NCI-H748 (cell line): ENCODE data around the gene IL2RA.

Source experiments
- DNase-seq: peaks from one replicate; lab custom pipeline; 2025; ENCODE audit not compliant: unreplicated experiment; lab: John Stamatoyannopoulos, UW

IL2RA gene

DNA sequence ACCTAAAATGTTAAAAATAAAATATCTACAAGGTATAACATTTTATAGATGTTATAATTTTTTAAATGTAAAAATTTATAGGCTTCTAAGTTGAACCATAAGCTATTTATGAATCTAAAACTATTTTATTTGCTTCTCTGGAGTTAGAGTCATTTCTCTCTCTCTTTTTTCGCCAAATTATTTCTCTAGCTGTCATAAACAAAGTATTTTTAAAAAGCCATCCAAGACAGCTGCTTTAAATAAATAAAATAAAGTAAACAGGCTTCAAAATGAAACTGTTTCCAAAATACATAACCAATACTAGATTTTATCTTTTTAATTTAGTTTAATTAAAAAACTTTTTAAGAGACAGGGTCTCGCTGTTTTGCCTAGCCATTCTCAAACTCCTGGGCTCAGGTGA lies 72.4 kb downstream of the IL2RA start:
- no peak for DNase-seq

DNA sequence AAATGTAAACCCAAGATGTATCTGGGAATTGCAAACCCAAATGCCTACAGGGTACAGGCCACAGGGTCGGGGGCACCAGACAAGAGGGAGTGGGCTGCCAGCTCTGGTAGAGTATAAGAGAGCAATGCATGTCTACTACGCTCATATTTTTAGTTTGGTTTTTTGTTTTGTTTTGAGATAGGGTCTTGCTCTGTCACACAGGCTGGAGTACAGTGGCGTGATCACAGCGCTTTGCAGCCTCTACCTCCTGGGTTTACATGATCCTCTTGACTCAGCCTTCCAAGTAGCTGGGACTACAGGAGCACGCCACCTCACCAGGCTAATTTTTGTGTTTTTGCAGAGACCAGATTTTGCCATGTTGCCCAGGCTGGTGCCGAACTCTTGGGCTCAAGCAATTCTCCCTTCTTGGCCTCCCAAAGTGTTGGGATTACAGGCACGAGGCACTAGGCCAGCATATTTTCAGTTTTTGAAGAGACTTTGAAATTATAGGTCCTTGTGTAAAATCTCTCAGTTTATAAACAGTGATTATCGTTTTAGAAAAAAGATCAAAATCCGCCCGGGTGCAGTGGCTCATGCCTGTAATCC lies 73.7 kb downstream of the IL2RA start:
- DNase-seq = no peak

DNA sequence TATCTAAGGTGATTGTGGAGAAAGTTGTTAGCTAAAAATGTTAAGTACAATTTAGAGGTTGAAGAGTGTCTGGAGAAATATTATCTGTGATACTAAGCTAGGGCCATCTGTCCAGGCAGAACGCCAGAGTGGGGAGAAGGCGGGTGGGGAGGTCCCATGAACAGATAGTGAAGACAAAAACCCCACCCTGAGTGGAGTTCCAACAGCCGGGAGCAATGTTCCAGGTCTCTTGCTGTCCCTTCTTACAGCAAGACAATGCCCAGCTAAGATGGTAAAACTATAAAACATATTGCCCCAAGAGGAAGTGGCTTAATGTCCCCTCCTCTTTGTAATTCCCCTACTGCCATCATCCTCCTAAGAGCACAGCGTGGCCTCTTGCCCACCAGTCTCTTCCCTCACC lies 74.4 kb downstream of the IL2RA start:
- DNase-seq = no peak

DNA sequence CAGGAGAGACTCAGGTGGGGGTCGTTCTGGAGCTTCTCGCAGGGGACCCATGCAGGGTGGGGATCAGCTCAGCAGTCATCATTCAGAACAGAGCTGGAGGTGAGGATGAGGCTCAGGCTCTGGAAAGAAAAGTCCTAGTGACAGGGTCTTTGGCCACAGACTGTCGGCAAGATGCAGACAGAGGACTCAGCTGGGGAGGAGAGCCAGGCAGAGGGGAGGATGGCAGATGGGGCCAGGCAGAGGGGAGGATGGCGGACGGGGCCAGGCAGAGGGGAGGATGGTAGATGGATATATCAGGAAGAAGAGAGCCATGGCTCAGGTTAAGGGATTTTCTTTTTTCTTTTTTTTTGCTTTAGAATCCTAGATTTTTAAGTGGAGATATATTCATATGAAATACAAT lies 77.1 kb downstream of the IL2RA start:
- no peak for DNase-seq

DNA sequence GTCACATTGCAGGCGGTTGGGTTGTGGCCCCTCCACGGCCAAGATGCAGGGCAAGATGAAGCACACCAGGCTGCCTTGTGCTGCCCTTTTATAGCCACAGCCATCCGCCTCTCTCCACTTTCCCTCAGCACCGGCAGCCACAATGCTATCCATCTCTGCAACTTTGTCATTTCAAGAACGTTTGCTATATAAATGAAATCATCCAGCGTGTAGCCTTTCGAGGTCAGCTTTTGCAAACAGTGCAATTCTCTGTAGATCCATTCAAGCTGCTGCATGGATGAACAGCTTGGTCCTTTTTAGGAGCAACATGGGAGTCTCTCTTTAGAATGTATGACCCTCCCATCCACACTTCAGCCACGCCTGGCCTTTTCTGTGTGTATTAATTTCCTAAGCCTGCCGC lies 78.4 kb downstream of the IL2RA start:
- no peak for DNase-seq

DNA sequence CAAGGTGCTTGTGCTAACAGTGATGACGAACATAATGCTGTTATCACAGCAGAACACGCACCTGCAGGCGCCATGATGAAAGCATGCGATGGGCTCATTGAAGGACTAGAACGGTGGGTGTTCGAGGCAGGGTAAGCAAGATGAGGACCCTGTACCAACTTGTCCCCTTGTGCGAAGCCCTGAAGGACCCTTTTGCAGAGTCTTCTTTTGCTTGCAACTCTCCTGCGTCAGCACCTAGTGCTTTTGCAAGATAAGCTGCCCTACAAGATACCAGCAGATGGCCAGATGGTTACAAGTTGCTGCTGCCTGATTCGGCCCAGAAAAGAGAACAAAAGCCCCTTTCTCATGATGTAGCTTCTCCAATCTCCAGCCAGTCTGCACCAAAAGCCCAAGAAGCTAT lies 80.6 kb downstream of the IL2RA start:
- DNase-seq = no peak

DNA sequence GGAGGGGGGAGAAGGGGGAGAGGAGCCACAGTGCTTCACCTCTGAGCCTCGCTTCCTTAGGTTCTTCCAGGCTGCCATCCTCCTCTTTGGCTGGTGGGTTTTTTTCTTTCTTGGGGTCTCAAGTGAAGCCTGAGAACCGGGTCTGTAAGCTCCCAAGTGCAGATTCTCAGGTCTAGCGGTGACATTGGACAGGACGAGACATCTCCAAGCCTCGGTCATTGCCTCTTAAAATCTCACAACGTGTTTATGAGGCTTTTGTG lies 84.0 kb downstream of the IL2RA start:
- no peak for DNase-seq

DNA sequence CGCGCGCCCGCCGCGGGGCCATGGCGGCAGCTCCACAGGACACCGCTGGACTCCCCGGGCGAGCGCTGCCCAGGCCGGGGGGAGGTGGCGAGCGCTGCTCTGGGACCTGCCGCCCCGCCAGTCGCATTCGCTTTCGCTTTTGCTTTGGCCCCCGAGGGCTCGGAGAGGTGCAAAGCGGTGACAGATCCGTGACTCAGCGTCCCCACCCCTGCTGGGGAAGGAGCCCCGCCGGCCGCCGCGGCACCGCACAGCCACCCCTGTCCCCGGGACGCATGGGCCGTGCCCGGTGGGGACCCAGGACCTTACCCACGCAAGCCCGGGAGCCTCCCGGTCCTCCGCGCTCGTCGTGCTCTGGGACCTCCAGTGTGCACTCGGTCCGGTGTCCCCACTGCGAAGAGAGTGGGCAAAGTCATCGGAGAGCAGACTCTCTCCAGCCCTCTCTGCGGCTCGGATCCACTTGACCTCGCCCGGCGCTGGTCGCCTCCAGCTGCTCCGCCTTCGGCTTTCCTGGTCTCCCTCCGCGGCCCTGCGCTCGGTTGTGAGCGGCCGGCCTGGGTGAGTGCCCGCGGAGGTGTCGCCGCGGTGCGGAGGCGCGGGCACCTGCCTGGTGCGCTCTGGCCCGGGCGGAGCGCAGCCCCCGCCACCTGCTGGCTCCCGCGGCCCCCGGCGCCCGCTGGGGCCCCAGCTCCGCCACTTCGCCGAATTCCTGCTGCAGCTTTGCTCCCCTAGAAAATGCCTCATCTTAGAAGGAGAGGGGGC lies 84.5 kb downstream of the IL2RA start, which contains the start of gene IL15RA:
TSS of gene IL15RA (minus strand) at position 73 of the 759 bp plus-strand sequence. CDS start at position 22, 51 bp downstream.
- peak; percentile 77 for DNase-seq

DNA sequence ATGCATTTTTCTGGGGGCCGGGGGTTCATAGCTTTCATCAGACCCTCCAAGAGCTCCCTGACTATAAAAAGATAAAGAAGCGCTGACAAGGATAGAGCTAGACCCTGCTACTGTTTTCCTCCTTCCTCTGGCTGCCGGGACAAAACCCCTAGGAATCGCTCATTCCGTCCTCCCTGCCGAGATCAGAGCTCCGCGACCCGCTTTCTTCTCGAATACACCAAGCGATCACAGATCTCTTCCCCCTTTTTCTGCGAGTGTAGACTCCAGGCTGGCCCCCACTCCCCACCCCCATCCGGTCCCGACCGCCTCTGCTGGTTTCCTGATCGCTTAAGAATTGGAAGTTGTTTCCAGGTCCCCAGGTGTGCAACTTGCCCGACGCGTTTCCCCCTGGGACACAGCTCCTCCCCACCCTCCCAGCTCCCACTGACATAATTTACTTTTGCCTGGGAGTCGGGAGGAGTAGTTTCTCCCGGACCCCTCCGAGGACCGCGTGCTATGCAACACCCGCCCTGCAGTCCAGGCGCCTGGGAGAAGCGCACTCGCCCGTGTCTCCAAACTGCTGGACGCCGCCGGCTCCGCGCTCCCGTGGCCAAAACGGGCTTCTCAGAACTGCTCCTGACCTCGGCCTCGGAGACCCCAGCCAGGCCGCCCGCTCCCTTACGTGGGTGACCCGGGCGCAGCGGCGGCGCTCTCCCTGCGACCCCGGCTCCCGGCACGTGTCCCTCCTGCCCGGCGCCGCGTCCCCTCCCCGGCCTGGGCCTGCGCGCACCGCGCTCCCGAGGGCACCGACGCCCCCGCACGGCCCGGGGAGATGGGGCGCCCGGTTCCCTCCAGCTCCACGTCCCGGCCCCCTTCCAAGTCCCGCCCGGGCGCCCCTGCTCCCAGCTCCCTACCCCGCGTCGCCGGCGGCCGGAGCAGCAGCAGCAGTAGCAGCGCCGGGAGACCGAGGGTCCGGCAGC lies 85.4 kb downstream of the IL2RA start:
- peak; percentile 31 for DNase-seq

DNA sequence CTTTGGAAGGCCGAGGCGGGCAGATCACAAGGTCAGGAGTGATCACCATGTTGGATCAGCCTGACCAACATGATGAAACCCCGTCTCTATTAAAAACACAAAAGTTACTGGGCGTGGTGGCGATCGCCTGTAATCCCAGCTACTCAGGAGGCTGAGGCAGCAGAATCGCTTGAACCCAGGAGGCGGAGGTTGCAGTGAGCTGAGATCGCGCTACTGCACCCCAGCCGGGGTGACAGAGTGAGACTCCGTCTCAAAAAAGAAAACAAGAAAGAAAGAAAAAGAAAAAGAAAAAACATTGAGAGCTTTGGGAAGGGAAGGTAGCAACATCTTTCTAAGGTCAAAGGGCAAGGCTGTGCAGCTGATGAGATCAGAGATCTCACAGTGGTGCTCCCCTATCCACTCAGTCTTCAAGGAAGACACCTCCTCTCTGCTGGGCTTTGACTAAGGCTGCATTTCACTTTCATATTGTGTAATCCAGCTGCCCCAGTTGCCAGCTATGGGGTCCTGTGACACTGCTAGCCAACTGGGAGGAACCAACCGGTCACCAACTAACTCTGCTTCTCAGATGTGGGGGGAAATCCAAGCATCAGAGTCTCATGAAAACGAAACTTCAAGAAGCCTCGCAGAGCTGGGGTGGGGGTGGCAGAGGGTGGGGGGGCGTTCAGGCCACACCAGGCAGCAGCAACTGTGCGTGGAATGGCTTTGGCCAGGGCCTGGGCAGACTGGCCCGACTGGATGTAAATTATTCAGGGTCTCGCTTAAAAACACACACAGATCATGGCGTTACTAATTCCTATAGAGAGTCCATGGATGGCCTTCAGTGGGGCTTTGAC lies 86.3 kb downstream of the IL2RA start:
- no peak for DNase-seq

DNA sequence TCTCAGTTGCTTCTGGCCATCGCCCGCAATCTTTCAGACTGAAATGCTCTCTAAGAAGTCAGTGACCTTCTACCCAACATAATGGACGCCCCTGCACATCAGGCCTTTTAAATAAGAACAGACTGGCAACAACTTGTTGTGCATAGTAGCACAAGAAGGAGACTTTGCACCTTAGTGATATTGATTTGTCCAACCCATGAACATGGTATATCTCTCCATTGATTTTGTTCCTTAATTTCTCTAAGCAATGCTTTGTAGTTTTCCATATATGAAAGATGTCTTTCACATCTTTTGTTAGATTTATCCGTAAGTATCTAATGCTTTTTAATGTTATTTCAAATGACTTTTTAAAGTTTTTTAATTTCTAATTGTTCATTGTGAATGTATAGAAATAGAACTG lies 89.1 kb downstream of the IL2RA start:
- no peak for DNase-seq

DNA sequence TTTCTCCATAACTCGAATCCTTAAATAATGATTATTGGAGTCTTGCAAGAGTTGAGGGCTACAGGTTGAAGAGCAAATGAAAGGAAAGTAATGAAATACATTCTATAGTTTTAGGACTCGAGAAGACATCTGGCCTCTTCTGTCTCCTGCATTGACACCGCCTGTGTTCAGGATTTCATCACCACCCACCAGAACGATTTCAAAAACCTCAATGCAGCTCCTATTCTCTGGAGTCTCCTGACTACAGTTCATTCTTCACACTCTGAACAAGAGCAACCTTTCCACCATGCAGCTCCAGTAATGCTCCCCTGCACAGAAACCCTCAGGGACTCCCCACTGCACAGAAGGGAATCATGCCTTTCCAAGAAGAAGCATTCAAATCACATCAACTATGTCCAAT lies 90.3 kb downstream of the IL2RA start:
- DNase-seq = no peak

DNA sequence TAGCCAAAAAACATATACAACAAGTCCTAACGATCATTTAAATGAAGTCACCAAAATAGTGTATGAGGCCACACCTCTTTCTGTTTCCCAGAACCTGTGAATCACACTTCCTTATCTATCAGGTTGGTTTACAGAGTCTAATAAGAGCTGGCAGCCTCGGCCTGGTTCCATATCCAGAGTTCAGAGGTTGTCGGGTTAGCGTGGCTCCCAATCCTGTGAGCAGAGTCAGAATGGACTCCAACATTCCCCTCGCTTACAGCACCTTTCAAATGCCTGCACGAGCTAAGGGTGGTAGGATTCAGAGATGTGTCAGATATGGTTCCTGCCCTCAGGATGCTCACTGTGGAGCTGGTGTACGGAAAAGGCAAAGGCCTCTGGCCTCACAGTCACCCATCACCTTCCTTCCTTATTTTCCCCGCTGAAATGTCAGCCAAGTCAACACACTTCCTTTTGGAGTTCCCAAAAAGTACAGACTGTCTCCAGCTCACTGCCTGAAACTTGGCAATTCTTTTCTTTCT lies 90.8 kb downstream of the IL2RA start:
- no peak for DNase-seq

DNA sequence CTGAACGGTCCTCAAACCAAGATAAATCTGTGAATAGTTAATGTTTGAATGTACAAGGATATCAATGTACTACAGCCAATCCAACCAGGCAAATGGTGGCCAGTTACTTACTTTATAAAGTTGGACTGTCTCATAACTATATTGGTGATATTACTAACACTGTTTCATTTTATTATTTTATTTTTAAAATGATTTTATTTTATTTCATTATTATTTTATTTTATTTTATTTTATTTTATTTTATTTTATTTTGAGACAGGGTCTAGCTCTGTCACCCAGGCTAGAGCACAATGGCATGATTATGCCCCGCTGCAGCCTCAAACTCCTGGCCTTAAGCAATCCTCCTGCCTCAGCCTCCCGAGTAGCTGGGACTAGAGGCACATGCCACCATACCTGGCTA lies 91.6 kb downstream of the IL2RA start:
- DNase-seq = no peak

DNA sequence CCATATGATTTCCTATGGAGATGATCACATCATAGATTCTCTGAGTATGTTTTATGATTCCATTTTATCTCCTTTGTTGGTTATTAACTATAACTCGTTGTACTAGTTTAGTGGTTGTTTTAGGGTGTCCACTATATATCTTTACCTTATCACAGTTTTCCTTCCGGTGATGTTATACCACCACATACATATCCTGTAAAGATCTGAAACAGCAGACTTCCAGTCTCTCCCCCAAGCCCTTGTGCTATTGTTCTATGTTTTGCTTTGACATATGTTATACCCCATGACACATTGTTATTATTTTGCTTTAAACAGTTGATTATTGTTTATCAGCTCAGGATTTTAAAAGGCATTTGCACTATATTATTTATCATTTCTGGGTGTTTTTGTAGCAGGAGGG lies 92.1 kb downstream of the IL2RA start:
- no peak for DNase-seq

DNA sequence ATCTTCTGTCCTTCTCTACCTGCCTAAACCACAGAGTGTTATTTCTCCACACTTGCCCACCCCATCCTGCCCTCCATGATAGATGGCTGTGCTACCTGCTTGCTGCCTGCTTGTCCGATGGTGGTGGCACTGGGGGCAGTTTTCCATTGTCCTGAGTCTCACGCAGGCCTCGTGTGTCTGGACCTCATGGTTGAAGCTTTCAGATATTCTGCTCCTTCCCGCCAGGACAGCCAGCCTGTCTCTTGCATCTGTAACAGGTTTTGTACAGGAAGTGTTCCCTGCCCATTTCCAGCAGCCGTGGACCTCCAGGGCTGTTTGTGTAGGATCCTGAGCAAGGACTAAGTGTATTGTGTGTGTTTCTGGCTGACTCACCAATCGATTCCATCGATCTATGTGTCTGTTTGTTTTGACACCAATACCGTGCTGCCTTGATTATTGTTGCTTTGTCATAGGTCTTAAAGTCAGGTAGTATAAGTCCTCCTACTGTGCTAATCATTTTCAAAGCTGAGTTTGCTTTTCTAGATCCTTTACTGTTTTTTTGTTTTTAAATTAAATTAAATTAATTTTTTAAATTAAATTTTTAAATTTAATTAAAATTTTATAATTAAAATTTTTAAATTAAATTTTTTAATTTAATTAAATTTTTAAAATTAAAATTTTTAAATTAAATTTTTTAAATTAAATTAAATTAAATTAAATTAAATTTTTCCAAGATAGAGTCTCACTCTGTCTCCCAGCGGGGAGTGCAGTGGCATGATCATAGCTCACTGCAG lies 93.3 kb downstream of the IL2RA start:
- no peak for DNase-seq

DNA sequence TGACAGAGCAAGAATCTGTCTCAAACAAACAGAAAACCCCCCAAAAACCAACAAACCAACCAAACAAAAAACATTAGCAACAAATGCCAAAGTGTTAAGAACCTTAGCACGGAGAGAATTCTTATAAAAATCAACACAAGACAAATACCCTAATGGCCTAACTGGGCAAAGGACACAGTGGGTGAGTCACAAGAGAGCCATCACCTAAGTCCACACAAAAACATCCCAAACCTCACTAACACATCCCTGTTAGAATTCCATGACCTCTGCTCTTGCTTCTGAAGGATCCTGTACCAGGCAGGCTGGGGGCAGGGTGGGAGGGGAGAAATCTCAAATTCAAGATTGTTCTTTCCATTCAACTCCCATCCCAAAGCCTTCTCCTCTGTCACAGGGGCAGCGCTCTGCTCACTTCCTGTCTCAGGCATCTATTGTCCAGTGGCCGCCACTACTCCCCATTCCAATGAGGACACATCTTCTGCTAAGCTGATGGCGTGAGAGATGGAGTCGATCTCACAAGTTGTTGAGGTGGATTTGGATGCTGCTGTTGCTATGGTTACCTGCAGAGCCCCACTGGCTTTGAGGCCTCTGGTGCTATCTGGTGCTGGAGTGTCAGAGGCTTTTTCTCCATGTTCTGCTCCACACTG lies 94.0 kb downstream of the IL2RA start:
- DNase-seq = peak; percentile 28

DNA sequence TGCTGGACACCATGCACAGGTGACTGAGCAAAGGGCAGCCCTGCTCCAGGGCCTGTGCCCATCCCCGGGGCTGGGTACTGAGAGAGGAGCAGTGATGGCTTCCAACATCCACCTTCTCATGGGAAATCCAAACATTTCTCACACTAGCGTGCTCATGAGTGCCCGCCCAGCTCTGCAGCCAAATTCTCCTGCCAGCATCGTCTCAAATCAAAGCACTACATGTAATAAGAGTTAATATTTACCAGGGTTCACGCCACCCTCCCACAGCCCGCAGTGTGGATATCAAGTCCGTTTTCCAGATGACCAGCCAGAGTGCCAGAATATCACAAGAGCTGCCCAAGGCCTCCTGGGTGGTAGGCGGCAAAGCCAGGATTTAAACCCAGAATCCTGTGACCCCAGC lies 96.9 kb downstream of the IL2RA start:
- no peak for DNase-seq

DNA sequence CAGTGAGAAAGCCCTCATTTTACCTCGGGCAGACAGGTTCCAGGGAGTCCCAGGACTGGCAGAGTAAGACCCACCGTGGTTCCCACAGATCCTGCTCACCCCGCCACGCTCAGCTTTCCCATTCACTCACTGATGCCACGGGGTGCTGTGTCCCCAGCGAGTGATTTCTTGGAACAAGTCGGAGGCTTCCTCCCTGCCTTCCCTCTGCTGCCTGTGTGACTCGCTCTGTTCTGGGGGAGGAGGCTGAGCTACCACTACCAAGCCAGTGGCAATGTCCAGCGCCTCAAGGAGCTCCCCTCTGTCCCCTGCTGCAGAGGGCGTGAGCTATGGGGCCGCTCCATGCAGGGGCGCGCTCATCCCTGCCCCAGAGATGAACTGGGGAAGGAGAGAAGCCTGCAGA lies 97.4 kb downstream of the IL2RA start:
- no peak for DNase-seq

DNA sequence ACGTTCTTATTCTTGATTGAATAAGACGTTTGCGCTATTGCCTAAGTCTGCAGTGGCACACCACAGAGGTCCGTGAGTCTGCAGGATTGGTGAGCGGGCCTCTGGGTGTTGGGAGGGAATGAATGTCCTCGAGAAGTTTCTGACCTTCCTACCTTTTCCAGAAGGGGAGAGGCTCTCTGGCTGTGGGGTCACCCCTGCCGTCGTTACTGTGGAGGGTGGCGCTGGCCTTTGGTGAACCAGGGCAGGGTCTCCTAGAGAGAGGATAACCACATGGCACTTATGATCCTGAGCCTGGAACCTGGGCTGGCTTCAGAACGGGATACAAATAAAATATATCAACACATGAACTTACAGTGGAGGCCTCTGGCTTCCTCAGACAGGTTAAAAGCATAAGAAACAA lies 98.6 kb downstream of the IL2RA start:
- no peak for DNase-seq
